ENCODE data around the gene TINCR. TPM values are rescaled to one million over a fixed set of nuclear protein-coding genes. Genes with fewer than 3 reads are reported as not detected.
A peak's percentile ranks its signal among the peaks of the same experiment; 100 is the strongest.

TINCR gene
- total and polyA plus RNA-seq, 4 donors = 0.05 to 0.08 TPM; not detected in 2

GRCh38 chr19:5578097-5578846 is 10.5 kb upstream of the TINCR start:
- no peak overlapping the region for H3K4me3 ChIP-seq (ENCODE audit: low read depth in 1 of 3, low read length in 3 of 3)
- no peaks in the 10 kb centered on the region for H3K27me3 ChIP-seq (ENCODE audit: control insufficient read depth in 4 of 4, insufficient read depth in 4 of 4, low read length in 3 of 4)
- TF ChIP-seq RAD21 (IDR thresholded peaks at IDR 0.05) = peak; percentile 85
- TF ChIP-seq REST (IDR thresholded peaks at IDR 0.05) = no peak
- TF ChIP-seq, protein P1, sequence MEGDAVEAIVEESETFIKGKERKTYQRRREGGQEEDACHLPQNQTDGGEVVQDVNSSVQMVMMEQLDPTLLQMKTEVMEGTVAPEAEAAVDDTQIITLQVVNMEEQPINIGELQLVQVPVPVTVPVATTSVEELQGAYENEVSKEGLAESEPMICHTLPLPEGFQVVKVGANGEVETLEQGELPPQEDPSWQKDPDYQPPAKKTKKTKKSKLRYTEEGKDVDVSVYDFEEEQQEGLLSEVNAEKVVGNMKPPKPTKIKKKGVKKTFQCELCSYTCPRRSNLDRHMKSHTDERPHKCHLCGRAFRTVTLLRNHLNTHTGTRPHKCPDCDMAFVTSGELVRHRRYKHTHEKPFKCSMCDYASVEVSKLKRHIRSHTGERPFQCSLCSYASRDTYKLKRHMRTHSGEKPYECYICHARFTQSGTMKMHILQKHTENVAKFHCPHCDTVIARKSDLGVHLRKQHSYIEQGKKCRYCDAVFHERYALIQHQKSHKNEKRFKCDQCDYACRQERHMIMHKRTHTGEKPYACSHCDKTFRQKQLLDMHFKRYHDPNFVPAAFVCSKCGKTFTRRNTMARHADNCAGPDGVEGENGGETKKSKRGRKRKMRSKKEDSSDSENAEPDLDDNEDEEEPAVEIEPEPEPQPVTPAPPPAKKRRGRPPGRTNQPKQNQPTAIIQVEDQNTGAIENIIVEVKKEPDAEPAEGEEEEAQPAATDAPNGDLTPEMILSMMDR (IDR thresholded peaks at IDR 0.05; ENCODE audit: low read depth, low read length, missing input control) = peak; percentile 95

DNA sequence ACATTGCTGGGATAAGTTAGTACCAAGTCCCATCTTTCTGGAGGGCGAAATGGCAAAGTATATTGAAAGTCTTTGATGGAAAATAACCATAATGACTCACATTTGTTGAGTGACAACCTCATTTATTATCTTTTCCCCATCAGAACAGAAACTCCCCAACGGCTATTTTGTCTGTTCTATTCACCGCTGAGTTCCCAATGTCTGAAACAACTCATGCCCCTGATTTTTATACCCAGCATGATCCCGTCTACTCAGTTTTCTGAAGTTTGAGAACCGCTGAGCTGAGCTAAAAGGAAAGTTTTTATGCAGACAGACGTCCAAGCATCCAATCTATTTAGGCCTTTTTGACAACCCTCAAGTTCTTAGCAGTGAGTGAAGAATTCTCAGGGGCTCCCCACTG is 7.8 kb upstream of the TINCR start:
- 89% methylated on average over 6 of the region's 6 CpGs for WGBS
- H3K36me3 ChIP-seq (ENCODE audit: control insufficient read depth in 4 of 4, insufficient read depth in 3 of 4, low read depth in 1 of 4, low read length in 3 of 4) = no peaks in the 10 kb centered on the region
- H3K27me3 ChIP-seq (ENCODE audit: control insufficient read depth in 4 of 4, insufficient read depth in 4 of 4, low read length in 3 of 4) = no peaks in the 10 kb centered on the region

More at GRCh38 chr19:5578097-5578846, 10.5 kb upstream of the TINCR start:
- Histone ChIP-seq H3K9me3 (ENCODE audit: control insufficient read depth in 4 of 4, low read length in 3 of 4) (no peaks in the 10 kb centered on the region), H3K9ac (ENCODE audit: low read depth in 1 of 2, low read length in 2 of 2) (no peak overlapping the region), H3K4me1 (ENCODE audit: control insufficient read depth in 4 of 4, insufficient read depth in 4 of 4, low read length in 3 of 4) (peaks cover 0 to 5% (median 2%) of the 10 kb centered on the region in 4 donors), H3K27ac (ENCODE audit: low read depth in 1 of 2, low read length in 2 of 2) (no peak overlapping the region), H3K36me3 (ENCODE audit: control insufficient read depth in 4 of 4, insufficient read depth in 3 of 4, low read depth in 1 of 4, low read length in 3 of 4) (no peaks in the 10 kb centered on the region)
- 23% methylated on average over 28 of the region's 28 CpGs for WGBS
- peak; percentile 83 for DNase-seq (ENCODE audit: low spot score)

More for the DNA sequence above, 7.8 kb upstream of the TINCR start:
- Histone ChIP-seq H3K4me3 (ENCODE audit: low read depth in 1 of 3, low read length in 3 of 3) (no peak overlapping the region), H3K9ac (ENCODE audit: low read depth in 1 of 2, low read length in 2 of 2) (no peak overlapping the region), H3K4me1 (ENCODE audit: control insufficient read depth in 4 of 4, insufficient read depth in 4 of 4, low read length in 3 of 4) (peaks cover 0 to 5% (median 2%) of the 10 kb centered on the region in 4 donors), H3K27ac (ENCODE audit: low read depth in 1 of 2, low read length in 2 of 2) (no peak overlapping the region), H3K9me3 (ENCODE audit: control insufficient read depth in 4 of 4, low read length in 3 of 4) (no peaks in the 10 kb centered on the region)
- TF ChIP-seq MAX (IDR thresholded peaks at IDR 0.05) (no peak), TAF1 (conservative IDR thresholded peaks at IDR 0.05) (no peak), FOXA1 (IDR thresholded peaks at IDR 0.05) (no peak), GABPA (IDR thresholded peaks at IDR 0.05 in 1 of 2, conservative IDR thresholded peaks at IDR 0.05 in 1 of 2) (no peak), EGR1 (IDR thresholded peaks at IDR 0.05; ENCODE audit: low read depth in 2 of 2) (no peak), RAD21 (IDR thresholded peaks at IDR 0.05) (no peak), FOXA2 (IDR thresholded peaks at IDR 0.05) (no peak), REST (IDR thresholded peaks at IDR 0.05) (no peak), HNF4G (IDR thresholded peaks at IDR 0.05) (no peak), JUND (IDR thresholded peaks at IDR 0.05) (no peak), SP1 (IDR thresholded peaks at IDR 0.05) (no peak)
- TF ChIP-seq, protein P2, sequence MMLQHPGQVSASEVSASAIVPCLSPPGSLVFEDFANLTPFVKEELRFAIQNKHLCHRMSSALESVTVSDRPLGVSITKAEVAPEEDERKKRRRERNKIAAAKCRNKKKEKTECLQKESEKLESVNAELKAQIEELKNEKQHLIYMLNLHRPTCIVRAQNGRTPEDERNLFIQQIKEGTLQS (IDR thresholded peaks at IDR 0.05) = no peak
- TF ChIP-seq, protein P1 (IDR thresholded peaks at IDR 0.05; ENCODE audit: low read depth, low read length, missing input control) = no peak
- no peak for DNase-seq (ENCODE audit: low spot score)

All from liver (tissue), 9 donors.